Fibroblast of villous mesenchyme (primary cell): ENCODE results near the gene SLX4IP. TPM values are rescaled to one million over a fixed set of nuclear protein-coding genes. Genes with fewer than 3 reads are reported as not detected.

ENCODE experiments used
- DNase-seq: peaks from one replicate; pipeline ENCODE4 v3.0.0-alpha.2; 2010; ENCODE audit warnings: low read depth
- H3K4me3 ChIP-seq: 2 replicates; pipeline ENCODE4 v1.5.1; 2011; ENCODE audit warnings: low read depth, mild to moderate bottlenecking, low read length
- total RNA-seq: library from RNA; depleted of rRNA; stranded (reverse); fragments of >200 nt; gene quantifications from 2 replicates; pipeline ENCODE4 v1.2.3, GENCODE V29; 2012
- TF ChIP-seq, protein P1 (sequence below): IDR thresholded peaks from 2 replicates; pipeline ENCODE4 v1.5.1; 2012; ENCODE audit warnings: low read depth, mild to moderate bottlenecking, low read length; ENCODE audit not compliant: insufficient read depth

SLX4IP gene
- total RNA-seq, 1 donor, result 5.6 TPM

DNA sequence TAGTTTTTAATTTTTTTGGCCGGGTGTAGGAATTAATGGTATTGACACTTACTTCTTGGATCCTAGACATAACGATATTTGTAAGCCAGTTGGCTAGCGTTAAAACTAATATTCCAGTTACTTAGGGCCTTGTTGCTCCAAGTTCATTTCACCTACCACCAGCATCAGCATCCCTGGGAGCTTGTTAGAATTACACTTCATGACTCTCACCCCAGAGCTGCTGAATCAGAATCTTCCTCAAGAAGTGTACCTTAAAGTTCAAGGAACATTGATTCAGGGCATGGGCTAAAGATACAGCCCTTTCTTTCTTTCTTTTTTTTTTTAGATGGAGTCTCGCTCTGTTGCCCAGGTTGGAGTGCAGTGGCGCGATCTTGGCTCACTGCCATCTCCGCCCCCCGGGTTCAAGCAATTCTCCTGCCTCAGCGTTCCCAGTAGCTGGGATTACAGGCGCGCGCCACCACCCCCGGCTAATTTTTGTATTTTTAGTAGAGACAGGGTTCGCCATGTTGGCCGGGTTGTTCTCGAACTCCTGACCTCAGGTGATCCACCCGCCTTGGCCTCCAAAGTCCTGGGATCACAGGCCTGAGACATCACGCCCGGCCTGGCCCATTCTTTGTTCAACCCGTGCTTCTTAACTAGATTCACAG is 1.1 kb downstream of the SLX4IP start:
- TF ChIP-seq, protein P1, sequence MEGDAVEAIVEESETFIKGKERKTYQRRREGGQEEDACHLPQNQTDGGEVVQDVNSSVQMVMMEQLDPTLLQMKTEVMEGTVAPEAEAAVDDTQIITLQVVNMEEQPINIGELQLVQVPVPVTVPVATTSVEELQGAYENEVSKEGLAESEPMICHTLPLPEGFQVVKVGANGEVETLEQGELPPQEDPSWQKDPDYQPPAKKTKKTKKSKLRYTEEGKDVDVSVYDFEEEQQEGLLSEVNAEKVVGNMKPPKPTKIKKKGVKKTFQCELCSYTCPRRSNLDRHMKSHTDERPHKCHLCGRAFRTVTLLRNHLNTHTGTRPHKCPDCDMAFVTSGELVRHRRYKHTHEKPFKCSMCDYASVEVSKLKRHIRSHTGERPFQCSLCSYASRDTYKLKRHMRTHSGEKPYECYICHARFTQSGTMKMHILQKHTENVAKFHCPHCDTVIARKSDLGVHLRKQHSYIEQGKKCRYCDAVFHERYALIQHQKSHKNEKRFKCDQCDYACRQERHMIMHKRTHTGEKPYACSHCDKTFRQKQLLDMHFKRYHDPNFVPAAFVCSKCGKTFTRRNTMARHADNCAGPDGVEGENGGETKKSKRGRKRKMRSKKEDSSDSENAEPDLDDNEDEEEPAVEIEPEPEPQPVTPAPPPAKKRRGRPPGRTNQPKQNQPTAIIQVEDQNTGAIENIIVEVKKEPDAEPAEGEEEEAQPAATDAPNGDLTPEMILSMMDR, result no peak
- no peak for DNase-seq
- H3K4me3 ChIP-seq, result no peak overlapping the region

DNA sequence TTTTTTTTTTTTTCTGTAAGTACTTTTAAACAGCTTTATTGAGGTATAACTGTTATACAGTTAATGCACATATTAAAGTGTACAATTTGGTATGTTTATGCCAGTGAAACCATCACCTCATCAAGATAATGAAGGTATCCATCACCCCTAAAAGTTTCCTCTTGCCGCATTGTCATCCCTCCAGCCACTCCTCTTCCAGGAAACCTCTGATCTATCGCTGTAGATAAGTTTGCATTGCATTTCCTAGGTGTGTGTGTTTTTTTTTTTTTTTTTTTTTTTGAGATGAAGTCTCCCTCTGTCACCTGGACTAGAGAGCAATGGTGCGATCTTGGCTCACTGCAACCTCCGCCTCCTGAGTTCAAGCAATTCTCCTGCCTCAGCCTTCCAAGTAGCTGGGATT is 3.1 kb downstream of the SLX4IP start:
- H3K4me3 ChIP-seq, result no peak overlapping the region
- TF ChIP-seq, protein P1, result no peak
- DNase-seq, result no peak

DNA sequence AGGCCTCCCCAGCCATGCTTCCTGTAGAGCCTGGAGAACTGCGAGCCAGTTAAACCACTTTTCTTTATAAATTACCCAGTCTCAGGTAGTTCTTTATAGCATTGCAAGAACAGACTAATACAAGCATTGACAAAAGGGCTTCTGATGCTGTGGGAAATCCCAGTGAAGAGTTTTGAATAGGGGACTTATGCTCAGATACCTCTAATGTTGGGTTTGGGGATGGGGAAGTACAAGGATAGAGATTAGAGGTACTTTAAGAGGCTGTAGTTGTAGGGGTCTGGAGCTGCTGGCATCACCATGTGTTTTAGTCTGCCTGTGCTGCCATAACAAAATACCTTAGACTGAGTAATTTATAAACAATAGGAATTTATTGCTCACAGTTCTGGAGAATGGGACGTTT is 8.8 kb downstream of the SLX4IP start:
- TF ChIP-seq, protein P1, result no peak
- DNase-seq, result no peak
- H3K4me3 ChIP-seq, result no peak overlapping the region

DNA sequence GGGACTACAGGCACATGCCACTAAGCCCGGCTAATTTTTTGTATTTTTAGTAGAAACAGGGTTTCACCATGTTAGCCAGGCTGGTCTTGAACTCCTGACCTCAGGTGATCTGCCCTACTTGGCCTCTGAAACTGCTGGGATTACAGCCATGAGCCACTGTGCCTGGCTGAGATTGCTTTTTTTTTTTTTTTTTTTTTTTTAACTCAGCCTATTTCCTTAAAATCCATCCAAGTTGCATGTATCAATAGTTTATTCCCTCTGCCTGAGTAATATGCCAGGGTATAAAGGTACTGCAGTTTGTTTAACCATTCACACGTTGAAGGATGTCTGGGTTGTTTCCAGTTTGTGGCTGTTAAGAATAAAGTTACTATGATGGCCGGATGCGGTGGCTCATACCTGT is 10.7 kb downstream of the SLX4IP start:
- TF ChIP-seq, protein P1, result no peak
- no peak overlapping the region for H3K4me3 ChIP-seq
- DNase-seq, result no peak

DNA sequence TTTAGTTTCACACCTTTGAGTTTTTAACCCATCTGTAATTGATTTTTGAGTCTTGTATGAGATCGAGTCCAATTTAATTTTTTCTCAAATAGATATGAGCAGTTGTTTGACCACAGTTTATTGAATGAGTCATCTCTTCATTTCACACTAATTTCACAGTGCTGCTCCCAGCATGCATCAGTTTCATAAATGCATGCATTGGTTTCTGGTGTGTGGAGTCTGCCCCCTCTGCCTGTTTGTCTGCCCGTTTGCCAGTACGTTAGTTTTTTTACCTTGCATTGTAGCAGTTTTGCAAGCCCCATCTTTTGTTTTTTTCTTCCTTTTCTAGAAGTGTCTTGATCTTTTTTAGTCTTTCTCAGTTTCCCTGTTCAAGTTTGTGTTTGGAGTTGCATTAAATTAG is 11.9 kb downstream of the SLX4IP start:
- H3K4me3 ChIP-seq, result no peak overlapping the region
- TF ChIP-seq, protein P1, result no peak
- DNase-seq, result peak; percentile 69

DNA sequence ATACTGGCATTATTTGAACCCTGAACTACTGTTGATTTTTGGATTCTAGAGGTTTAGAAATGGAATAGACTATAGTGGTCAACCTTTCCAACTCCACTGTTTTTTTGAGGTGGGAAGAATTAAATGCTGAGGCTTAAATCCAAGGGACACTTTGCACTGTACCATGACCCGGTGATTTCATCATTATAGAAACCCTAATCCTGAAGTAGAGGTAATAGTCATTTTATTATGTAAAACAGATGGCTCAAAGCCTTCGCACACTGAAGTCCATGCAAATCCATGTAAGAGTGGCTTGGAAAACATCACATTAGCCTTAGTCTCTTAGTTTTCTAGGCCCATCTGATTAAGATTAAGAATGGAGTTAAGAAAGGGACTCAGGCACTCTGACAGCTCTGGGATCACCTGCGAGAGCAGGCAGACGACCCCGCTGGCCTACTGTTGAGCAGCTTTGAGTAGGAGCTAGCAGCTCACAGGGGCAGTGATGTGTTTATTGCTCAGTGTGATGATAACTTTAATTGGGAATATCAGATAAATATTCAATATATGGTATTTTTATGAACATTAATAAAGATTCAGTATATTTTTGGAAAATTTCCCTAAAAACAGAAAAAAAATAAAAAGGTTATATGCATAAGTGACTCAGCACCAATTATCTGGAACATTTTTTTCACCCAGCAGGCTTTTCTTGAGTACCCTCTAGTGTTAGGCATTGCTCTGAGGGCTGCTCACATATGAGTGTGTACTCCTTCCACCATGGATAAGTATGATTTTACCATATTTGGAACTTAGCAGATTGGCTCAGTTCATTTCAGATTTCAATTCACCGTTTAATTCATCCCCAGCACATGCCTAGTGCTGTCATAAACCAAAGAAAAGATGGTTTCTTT is 13.4 kb downstream of the SLX4IP start:
- TF ChIP-seq, protein P1, result no peak
- no peak for DNase-seq
- H3K4me3 ChIP-seq, result no peak overlapping the region

DNA sequence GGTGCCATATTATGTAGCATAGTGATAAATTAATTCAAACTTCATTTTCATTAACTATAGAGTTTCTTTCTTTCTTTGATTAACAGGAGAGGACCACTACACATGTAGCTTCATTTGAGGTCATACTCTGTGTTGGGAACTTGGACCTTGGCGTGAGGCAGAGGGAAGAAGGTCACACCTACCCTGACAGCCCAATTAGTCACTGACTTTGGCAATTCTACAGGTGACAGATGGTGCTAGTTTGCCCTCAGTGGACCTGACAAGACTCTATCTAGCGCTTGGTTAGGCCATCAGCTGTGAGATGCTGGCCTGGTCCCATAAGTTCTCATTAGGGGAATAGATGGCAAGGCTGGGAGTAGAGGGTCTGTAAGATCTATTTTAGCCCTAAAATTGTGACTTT is 14.2 kb downstream of the SLX4IP start:
- no peak for DNase-seq
- TF ChIP-seq, protein P1, result no peak
- H3K4me3 ChIP-seq, result no peak overlapping the region
